Ovary (tissue), 3 donors: Measurements from ENCODE around the gene PTPRG.

Source experiments
- CTCF ChIP-seq, 3 donors: fragments of 450-650 bp in 2 of 3; fragments of 200-600 bp in 1 of 3; IDR thresholded peaks; one replicate each; pipeline versions ENCODE4 v1.5.1 to v1.8.0; 2016 to 2022; ENCODE audit warnings: antibody characterized with exemption in 3 of 3, mild to moderate bottlenecking in 1 of 3
- EP300 ChIP-seq: sonication (generic); formaldehyde crosslinking; IDR thresholded peaks from one replicate; pipeline ENCODE4 v1.6.1; 2017; ENCODE audit warnings: antibody characterized with exemption
- POLR2A ChIP-seq: fragments of 450-650 bp; IDR thresholded peaks from one replicate; pipeline ENCODE4 v1.6.1; 2017; ENCODE audit warnings: antibody characterized with exemption, mild to moderate bottlenecking, moderate library complexity
- donor health status: DM: no; HTN: no; CAD: no.

GRCh38 chr3:61532739-61533500 lies 28.5 kb upstream of the PTPRG start:
- TF ChIP-seq CTCF (IDR thresholded peaks at IDR 0.05), result no peak
- TF ChIP-seq EP300, result no peak
- TF ChIP-seq POLR2A, result no peak
